Aorta (tissue), 5 donors: ENCODE measurements around the gene REELD1. TPM values are rescaled to one million over a fixed set of nuclear protein-coding genes. Genes with fewer than 3 reads are reported as not detected.
A peak's percentile ranks its signal among the peaks of the same experiment; 100 is the strongest.

Experiments used
- ATAC-seq: fragments of 200-7000 bp; cut with Tn5 transposase; one replicate; pipeline ENCODE4 v1.9.1; 2022; ENCODE audit warnings: moderate library complexity; ENCODE audit not compliant: low FRiP score
- DNase-seq, 2 donors: peaks; one replicate each; pipeline ENCODE4 v3.0.0-alpha.2; 2020
- H3K27ac ChIP-seq, 2 donors: one replicate each; pipeline ENCODE4 v1.5.1; 2013; ENCODE audit warnings: low read length in 2 of 2, mild to moderate bottlenecking in 2 of 2, moderate library complexity in 2 of 2, control low read depth in 1 of 2, inconsistent platforms in 1 of 2, low read depth in 1 of 2
- H3K27me3 ChIP-seq, 2 donors: one replicate each; pipeline ENCODE4 v1.6.1; 2013; ENCODE audit warnings: control low read depth in 1 of 2, low read length in 1 of 2, mild to moderate bottlenecking in 1 of 2, moderate library complexity in 1 of 2; ENCODE audit not compliant: insufficient read depth in 2 of 2, control insufficient read depth in 1 of 2
- H3K36me3 ChIP-seq, 2 donors: one replicate each; pipeline ENCODE4 v1.6.1; 2013; ENCODE audit warnings: control low read depth in 1 of 2, low read length in 1 of 2, mild to moderate bottlenecking in 1 of 2; ENCODE audit not compliant: insufficient read depth in 2 of 2, control insufficient read depth in 1 of 2
- H3K4me1 ChIP-seq, 2 donors: one replicate each; pipeline ENCODE4 v1.6.1; 2013; ENCODE audit warnings: low read length in 2 of 2, control low read depth in 1 of 2, mild to moderate bottlenecking in 1 of 2, moderate library complexity in 1 of 2; ENCODE audit not compliant: insufficient read depth in 2 of 2, control insufficient read depth in 1 of 2
- H3K4me3 ChIP-seq, 2 donors: one replicate each; pipeline ENCODE4 v1.5.1; 2013; ENCODE audit warnings: low read length in 2 of 2, control low read depth in 1 of 2, mild to moderate bottlenecking in 1 of 2
- H3K9me3 ChIP-seq: one replicate; pipeline ENCODE4 v1.6.1; 2013; ENCODE audit warnings: mild to moderate bottlenecking, low read length; ENCODE audit not compliant: control insufficient read depth
- WGBS, 2 donors: extraction: QIAGEN DNeasy Blood & Tissue Kit; methylation state at CpG; one replicate each; pipeline ENCODE4 v1.1.7; 2013; 5-methylcytosine and 5-hydroxymethylcytosine counted together
- intact Hi-C, 2 donors: fragments of 100-400 bp; cut with DNase I; formaldehyde crosslinking; loops; one replicate each; pipeline versions ENCODE4 v1.14.2 to v1.15.0; 2022
- polyA plus RNA-seq, 2 donors: library from polyadenylated mRNA; stranded (reverse); fragments of 200-250 nt; gene quantifications; one replicate each; pipeline ENCODE4 v1.2.3, GENCODE V29; 2013
- total RNA-seq, 2 donors: library from RNA; stranded (reverse); fragmentation: NEBNext Ultra II Directional; extraction: Animal tissue kit (Norgen Biotek cat#: 25700); gene quantifications; one replicate each; pipeline ENCODE4 v1.2.1, GENCODE V29; 2021
- donor health status: healthy with polysubstance abuse.
- donor health status: Bipolar disorder and iron deficiency.
- donor health status: DM: no; HTN: no; CAD: no.
- donor health status: DM: no; HTN: no; CAD: no.
- donor health status: DM: yes; HTN: yes; CAD: no.

The REELD1 gene
- total and polyA plus RNA-seq, 4 donors, result 0.10 to 0.63 (median 0.29) TPM; not detected in 1

GRCh38 chr4:146236216-146236615, 21.9 kb downstream of the REELD1 start:
- Histone ChIP-seq H3K27ac (no peak overlapping the region), H3K27me3 (no peaks in the 10 kb centered on the region), H3K4me3 (no peak overlapping the region), H3K9me3 (no peaks in the 10 kb centered on the region), H3K4me1 (no peaks in the 10 kb centered on the region), H3K36me3 (no peaks in the 10 kb centered on the region)
- intact Hi-C loops, result no loop called here
- DNase-seq, result no peak
- 35 to 63% methylated on average over 5 of the region's 5 CpGs for WGBS, 2 donors
- ATAC-seq, result peak; percentile 70

DNA sequence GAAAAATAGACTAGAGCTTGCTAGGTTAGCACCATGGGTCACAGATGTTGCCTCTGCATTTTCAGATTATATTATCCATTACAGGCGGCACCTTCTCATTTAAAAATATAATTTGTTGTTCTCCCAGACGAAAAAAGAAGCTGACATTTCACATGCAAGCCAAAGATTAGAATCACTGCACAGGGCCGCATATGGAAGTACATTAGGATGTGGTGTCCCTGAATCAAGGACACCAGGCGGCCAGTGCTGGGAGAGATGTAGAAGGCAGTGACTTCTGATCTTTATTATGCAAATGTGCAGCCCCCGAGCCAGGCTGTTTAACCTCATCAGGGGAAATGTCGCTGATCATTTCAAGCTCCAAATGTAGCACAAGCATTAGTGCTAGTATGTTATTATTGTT, 22.8 kb downstream of the REELD1 start:
- Histone ChIP-seq H3K27me3 (no peaks in the 10 kb centered on the region), H3K4me1 (no peaks in the 10 kb centered on the region), H3K27ac (no peak overlapping the region), H3K4me3 (no peak overlapping the region), H3K36me3 (no peaks in the 10 kb centered on the region), H3K9me3 (no peaks in the 10 kb centered on the region)
- 88 to 89% methylated on average over 6 of the region's 6 CpGs for WGBS, 2 donors
- DNase-seq, result no peak
- intact Hi-C loops, result no loop called here
- ATAC-seq, result no peak

GRCh38 chr4:146238107-146238506, 23.8 kb downstream of the REELD1 start:
- H3K4me3 ChIP-seq, result no peak overlapping the region
- WGBS, 2 donors, result 77 to 95% methylated on average over 3 of the region's 3 CpGs
- no peaks in the 10 kb centered on the region for H3K9me3 ChIP-seq
- ATAC-seq, result peak; percentile 15
- no peak overlapping the region for H3K27ac ChIP-seq
- intact Hi-C loops, result no loop called here
- DNase-seq, result no peak
- no peaks in the 10 kb centered on the region for H3K4me1 ChIP-seq
- no peaks in the 10 kb centered on the region for H3K36me3 ChIP-seq
- no peaks in the 10 kb centered on the region for H3K27me3 ChIP-seq

GRCh38 chr4:146243141-146243882, 29.0 kb downstream of the REELD1 start:
- WGBS, 2 donors, result 79 to 85% methylated on average over 22 to 24 of the region's 24 CpGs
- no peak for ATAC-seq
- intact Hi-C loops, result no loop called here
- Histone ChIP-seq H3K27ac (no peak overlapping the region), H3K4me1 (peaks cover 0 to 7% of the 10 kb centered on the region in 2 donors), H3K9me3 (no peaks in the 10 kb centered on the region), H3K36me3 (no peaks in the 10 kb centered on the region), H3K27me3 (no peaks in the 10 kb centered on the region), H3K4me3 (no peak overlapping the region)
- DNase-seq, result peak in 1 of 2 donors; percentile 56

- ATAC-seq, result no peak
- no peaks in the 10 kb centered on the region for H3K9me3 ChIP-seq
- intact Hi-C loops, result no loop called here
- 93% methylated on average over 17 of the region's 17 CpGs for WGBS, 2 donors
- H3K36me3 ChIP-seq, result no peaks in the 10 kb centered on the region
- DNase-seq, result no peak
- H3K4me3 ChIP-seq, result no peak overlapping the region
- H3K27ac ChIP-seq, result no peak overlapping the region
- no peaks in the 10 kb centered on the region for H3K27me3 ChIP-seq
- H3K4me1 ChIP-seq, result peaks cover 0 to 7% of the 10 kb centered on the region in 2 donors
Measured at GRCh38 chr4:146243883-146244277, 29.5 kb downstream of the REELD1 start.

- H3K4me1 ChIP-seq, result peaks cover 0 to 7% of the 10 kb centered on the region in 2 donors
- 87 to 88% methylated on average over 9 of the region's 9 CpGs for WGBS, 2 donors
- ATAC-seq (no peak), DNase-seq (no peak)
- H3K9me3 ChIP-seq, result no peaks in the 10 kb centered on the region
- H3K27ac ChIP-seq, result no peak overlapping the region
- intact Hi-C loops, result no loop called here
- H3K36me3 ChIP-seq, result no peaks in the 10 kb centered on the region
- no peak overlapping the region for H3K4me3 ChIP-seq
- H3K27me3 ChIP-seq, result no peaks in the 10 kb centered on the region
Measured at GRCh38 chr4:146244496-146244895, 30.2 kb downstream of the REELD1 start.

DNA sequence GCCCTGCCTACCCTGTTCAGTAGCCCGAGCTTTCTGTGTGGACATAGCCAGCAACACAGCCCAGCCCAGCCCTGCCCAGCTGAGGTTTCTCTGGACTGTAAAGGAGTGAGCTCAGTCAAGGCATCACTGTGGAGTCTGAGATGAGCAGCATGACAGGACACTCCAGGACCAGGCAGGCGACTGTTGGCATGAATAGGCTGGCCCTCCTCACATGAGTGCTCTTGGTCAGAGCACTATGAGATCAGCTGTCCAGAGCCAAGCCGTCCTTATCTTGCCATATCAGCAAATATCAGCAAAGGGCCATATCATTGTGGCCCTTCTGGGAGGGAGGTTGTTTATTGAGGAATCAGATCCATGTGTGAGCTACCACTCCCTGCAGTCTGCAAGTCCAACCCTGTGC, 30.9 kb downstream of the REELD1 start:
- H3K36me3 ChIP-seq, result no peaks in the 10 kb centered on the region
- H3K27me3 ChIP-seq, result no peaks in the 10 kb centered on the region
- H3K9me3 ChIP-seq, result no peaks in the 10 kb centered on the region
- peak overlapping the region; percentile 33 to 62 for H3K27ac ChIP-seq
- ATAC-seq, result no peak
- peak in 1 of 2 donors; percentile 62 for DNase-seq
- whole genome bisulfite sequencing, 2 donors, result 14 to 15% methylated on average over 3 of the region's 3 CpGs
- H3K4me1 ChIP-seq, result peaks cover 1 to 7% of the 10 kb centered on the region in 2 donors
- no peak overlapping the region for H3K4me3 ChIP-seq
- intact Hi-C loops, result no loop called here

GRCh38 chr4:146245850-146246249, 31.5 kb downstream of the REELD1 start:
- H3K4me3 ChIP-seq, result no peak overlapping the region
- H3K36me3 ChIP-seq, result no peaks in the 10 kb centered on the region
- intact Hi-C loops, result no loop called here
- peaks cover 1 to 7% of the 10 kb centered on the region in 2 donors for H3K4me1 ChIP-seq
- H3K27ac ChIP-seq, result peak overlapping the region in 1 of 2 donors; percentile 49
- no peaks in the 10 kb centered on the region for H3K27me3 ChIP-seq
- 1 to 3% methylated on average over 4 of the region's 4 CpGs for WGBS, 2 donors
- ATAC-seq (peak; percentile 23), DNase-seq (peak in 1 of 2 donors; percentile 66)
- no peaks in the 10 kb centered on the region for H3K9me3 ChIP-seq

- Histone ChIP-seq H3K4me3 (no peak overlapping the region), H3K27ac (no peak overlapping the region), H3K4me1 (peaks cover 1 to 7% of the 10 kb centered on the region in 2 donors), H3K27me3 (no peaks in the 10 kb centered on the region), H3K36me3 (no peaks in the 10 kb centered on the region), H3K9me3 (no peaks in the 10 kb centered on the region)
- ATAC-seq, result no peak
- no peak for DNase-seq
- intact Hi-C loops, result no loop called here
- 49 to 64% methylated on average over 6 of the region's 6 CpGs for WGBS, 2 donors
Measured at GRCh38 chr4:146246381-146246780, 32.0 kb downstream of the REELD1 start.
